HG03097 (cell line): ENCODE data around the gene TPP1.

Source experiments
- ATAC-seq: cut with Tn5 transposase; IDR thresholded peaks from one replicate; pipeline ENCODE4 v1.9.1; 2021; ENCODE audit not compliant: unreplicated experiment, low FRiP score

The TPP1 gene

DNA sequence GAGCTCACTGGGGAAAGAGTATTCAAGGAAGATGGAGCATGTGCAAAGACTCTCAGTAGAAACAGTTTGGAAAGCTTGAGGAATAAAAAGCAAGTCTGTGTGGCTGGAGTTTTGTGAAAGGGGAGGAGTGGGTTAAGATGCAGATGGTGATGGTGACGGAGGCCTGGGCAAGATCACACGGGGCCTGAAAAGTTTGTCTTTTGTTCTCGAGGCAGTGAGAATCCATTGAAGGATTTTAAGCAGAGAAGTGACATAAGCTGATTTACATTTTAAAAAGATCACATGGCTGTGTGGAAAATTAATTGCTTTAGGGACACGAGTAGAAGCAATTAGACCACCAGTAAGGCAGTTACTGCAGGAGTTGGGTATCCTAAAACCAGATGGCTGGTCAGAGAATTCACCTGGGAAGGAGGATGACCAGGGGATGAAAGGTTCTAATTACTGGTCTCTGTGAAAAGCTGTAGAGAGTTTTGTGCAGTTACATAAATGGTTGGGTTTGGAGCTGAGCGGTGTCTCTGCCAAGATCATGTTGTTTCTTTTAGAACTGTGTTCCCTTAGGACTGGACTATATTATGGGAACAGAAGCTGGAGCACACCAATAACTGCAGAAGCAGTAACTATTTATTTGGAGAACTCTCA, 22.9 kb downstream of the TPP1 start:
- no peak for ATAC-seq

GRCh38 chr11:6594142-6594768, 25.0 kb downstream of the TPP1 start:
- no peak for ATAC-seq

DNA sequence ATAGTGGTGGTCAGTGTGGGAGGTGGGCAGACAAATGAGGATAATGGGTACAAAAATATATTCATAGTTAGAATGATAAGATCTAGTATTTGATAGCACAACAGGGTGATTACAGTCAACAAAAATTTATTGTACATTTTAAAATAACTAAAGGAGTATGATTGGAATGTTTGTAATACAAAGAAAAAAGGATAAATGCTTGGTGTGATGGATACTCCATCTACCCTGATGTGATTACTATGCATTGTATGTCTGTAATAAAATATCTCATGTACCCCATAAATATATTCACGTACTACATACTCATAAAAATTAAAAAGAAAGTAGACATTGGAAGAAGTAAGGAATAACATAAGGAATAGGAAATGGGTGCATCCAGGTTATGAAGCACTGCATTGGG, 31.2 kb downstream of the TPP1 start:
- ATAC-seq = no peak

DNA sequence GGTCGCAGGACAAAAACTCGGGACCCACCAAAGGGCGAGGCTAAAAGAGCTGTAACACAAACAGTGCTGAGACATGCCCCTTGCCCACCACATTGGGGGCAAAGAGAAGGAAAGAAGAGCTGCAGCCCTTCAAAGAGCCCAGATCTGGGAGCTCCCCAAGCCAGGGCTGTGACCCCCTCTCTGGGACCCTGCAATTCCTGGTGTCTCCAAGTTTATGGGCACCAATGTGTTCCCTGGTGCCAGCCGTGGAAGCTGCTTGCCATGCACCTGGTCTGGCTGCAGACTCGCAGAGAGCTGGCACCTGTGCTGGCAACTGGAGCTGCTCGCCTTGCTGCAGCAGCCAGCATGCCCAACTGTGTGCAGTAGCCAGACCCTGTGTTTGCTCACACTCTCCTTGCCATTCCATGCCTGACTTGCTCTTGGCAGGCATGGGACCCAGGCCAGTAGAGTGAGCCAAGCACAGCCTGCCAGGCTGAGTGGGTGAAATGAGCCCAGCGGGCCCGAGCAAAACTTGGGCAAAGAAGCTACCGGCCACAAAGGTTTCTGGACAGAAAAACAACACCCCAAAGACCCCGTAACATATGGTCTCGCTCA, 31.8 kb downstream of the TPP1 start:
- ATAC-seq = no peak

- no peak for ATAC-seq
Measured at GRCh38 chr11:6586434-6587359, 32.5 kb downstream of the TPP1 start.

GRCh38 chr11:6584528-6584927, 34.7 kb downstream of the TPP1 start:
- ATAC-seq = no peak

GRCh38 chr11:6583584-6583983, 35.6 kb downstream of the TPP1 start:
- no peak for ATAC-seq

- no peak for ATAC-seq
Measured at GRCh38 chr11:6579681-6580080, 39.5 kb downstream of the TPP1 start.

DNA sequence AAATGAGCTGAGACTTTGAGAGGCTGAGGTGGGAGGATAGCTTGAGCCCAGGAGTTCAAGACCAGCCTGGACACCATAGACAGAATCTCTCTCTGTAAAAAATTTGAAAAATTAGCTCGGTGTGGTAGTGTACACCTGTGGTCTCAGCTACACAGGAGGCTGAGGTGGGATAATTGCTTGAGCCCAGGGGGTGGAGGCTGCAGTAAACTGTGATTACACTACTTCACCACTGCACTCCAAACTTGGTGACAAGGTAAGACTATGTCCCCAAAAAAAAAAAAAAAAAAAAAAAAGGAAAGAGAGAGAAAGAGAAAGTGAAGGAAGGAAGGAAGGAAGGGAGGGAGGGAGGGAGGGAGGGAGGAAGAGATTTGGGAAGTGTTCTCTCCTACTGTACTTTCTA, 41.1 kb downstream of the TPP1 start:
- ATAC-seq = no peak

DNA sequence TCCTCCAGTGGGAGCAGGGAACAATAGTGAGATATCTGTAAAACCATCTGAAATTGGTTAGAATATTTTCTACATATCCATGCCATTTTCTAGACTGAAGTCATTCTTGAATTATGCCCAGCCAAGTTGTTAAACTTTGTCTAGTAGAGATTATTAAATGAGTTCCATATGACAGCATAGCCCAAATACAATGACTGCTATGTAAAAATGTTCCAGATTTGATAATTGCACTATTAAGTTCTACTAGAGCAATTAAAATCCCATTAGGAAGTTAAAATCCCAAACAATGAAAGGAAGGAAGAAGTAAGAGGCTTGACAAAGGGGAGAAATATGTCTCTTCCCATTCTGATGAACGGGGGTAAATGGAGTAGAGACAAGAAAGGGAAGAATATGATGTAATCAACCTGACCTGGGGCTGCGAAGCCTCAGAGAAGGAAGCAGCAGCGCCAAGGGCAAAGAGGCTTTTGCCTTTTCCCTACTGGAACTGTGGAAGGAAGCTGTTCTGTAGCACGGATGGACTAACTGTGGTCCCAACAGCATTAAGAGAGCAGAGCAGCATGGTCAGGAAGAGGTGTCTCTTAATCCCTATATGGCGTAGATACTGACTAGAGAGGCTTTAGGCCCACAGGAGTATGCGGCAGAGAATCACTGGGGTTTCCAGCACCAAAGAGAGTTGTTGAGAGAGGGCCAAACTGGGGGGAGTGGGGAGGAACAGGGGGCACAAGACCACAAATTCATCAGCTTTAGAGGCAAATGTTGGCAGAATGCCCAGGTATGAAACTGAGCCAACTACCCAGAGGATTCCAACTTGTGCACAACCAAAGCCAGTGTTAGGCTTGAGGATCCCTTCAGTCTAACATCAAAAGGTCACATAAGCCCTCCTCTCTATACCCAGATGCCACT, 42.5 kb downstream of the TPP1 start:
- ATAC-seq = no peak

DNA sequence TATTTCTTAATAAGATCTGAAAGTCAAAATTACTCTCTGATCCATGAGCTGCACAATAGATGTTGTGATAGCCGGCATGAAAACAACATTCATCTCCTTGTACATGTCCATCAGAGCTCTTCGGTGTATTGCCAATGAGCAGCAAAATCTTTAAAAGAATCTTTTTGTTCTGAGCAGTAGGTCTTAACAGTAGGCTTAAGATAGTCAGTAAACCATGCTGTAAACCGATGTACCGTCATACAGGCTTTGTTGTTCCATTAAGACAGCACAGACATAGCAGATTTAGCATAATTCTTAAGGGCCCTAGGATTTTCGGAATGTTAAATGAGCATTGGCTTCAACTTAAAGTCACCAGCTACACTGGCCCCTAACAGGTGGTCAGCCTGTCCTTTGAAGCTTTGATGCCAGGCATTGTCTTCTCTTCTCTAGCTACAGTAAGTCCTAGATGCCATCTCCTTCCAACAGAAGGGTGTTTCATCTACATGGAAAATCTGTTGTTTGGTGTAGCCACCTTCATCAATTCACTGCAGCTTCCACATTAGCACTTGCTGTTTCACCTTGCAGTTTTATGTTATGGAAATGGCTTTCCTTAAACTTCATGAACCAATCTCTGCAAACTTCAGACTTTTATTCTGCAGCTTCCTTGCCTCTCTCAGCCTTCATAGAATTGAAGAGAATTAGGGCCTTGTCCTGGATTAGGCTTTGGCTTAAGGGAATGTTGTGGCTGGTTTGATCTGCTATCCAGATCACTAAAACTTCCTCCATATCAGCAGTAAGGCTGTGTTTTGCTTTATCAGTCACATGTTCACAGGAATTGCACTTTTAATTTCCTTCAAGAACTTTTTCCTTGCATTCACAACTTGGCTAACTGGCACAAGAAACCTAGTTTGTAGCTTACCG, 44.2 kb downstream of the TPP1 start:
- no peak for ATAC-seq

DNA sequence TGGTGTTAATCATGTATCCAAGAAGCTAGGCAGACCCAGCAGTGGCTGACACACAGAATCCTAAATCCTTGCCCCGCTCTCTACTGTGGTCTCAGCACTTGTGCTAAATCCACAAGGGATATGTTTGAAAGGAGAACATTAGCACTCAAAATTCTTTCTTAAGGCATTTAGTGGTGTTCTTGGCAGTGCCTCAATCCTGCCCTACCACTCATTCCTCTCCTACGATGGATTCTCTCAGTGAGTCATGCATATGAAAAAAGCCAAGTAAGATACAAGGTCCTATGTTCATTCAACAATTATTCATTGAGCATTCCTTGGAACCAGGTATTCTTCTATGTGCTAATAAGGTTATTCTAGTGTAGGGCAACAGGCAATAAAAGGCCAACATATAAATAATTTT, 47.0 kb downstream of the TPP1 start:
- ATAC-seq = no peak

DNA sequence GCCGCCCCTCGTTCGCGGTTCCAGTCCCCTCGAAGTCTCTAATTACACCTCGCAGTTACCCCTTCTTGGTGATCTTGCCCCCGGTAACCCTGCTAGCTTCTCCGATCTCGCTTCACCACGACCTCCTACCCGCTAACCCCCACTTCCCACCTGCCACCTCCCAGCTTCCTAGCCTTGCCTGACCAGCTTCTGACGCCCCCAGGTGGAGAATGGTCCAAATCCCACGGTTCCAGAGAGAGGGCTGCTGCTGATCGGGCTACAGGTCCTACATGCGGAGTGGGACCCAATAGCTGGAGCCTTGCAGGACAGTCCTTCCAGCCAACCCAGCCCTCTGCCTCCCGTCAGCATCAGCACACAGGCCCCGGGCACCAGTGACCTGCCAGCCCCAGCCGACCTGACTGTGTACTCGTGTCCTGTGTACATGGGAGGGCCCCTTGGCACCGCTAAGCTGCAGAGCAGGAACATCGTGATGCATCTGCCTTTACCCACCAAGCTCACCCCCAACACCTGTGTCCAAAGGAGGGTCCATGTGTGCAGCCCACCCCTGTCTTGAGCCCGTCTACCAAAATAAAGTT, 47.7 kb downstream of the TPP1 start:
- ATAC-seq = no peak

GRCh38 chr11:6570691-6571427, 48.4 kb downstream of the TPP1 start:
- ATAC-seq = no peak

GRCh38 chr11:6569706-6570105, 49.5 kb downstream of the TPP1 start:
- ATAC-seq = no peak

DNA sequence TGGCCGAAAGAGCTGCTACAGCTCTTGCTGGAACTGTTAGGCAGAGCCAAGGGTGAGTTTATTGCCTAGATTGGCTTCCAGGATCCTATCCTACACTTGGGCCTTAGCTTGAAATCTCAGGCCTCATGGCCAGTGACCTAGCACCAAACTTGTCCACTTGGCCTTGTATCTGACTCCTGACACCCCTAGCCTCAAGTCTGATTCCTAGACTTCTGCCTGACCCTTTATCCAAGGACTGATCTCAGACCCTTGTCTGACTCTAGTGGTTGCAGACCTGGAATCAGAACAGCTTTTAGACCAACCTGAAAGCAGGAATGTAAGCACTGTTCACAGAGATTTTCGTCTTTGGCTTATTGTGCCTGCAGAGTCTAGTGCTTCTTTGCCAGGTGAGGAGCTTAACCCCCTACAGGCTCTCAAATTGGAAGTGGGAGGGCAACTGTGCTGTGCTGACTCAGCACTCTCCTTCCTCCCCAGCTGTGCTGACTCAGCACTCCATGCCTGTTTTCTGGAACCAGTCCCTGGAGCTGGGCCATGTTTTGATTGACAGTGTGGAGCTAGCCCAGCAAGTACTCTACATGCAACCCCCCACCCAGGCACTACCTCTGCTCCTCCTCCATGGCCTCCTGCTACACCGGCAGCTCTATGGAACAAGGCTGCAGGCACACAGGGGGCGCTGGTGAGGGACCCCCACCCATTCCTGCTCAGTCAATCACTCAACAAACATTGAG, 50.9 kb downstream of the TPP1 start:
- no peak for ATAC-seq

DNA sequence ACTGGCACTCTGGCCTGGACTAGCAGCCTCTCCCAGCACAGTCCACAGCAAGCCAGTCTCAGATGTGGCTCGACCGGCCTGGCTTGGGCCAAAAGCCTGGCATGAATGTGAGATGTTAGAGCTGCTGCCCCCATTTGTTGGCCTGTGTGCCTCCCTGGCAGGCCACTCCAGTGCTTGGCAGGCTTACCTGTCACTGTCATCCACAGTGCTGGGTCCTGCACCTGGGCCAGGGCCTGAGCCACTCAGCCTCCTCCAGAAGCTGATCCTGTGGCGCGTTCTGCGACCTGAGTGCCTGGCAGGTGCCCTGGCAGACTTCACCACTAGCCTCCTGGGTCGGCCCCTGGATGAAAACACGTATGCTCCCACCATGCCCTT, 51.9 kb downstream of the TPP1 start:
- ATAC-seq = no peak
